Thyroid gland (tissue), 4 donors: Measurements from ENCODE around the gene MYL5. TPM values are rescaled to one million over a fixed set of nuclear protein-coding genes. Genes with fewer than 3 reads are reported as not detected.
"Not testable (repeated sequence)": the region's sequence is repeated elsewhere in the genome, so short reads cannot be mapped to it uniquely, and the experiment has no call there.

ENCODE experiments used
- DNase-seq, 2 donors: peaks; one replicate each; pipeline ENCODE4 v3.0.0-alpha.2; 2019
- H3K27ac ChIP-seq, 3 donors: fragments of 200-600 bp; sonication (generic); 1 replicate in 2 of 3; 2 replicates in 1 of 3; pipeline ENCODE4 v1.5.1; 2016 to 2019; ENCODE audit warnings: mild to moderate bottlenecking in 1 of 3, moderate library complexity in 1 of 3
- H3K27me3 ChIP-seq: fragments of 200-600 bp; sonication (generic); one replicate; pipeline ENCODE4 v1.5.1; 2019
- H3K36me3 ChIP-seq, 2 donors: fragments of 200-600 bp; sonication (generic); one replicate each; pipeline ENCODE4 v1.5.1; 2016 to 2019
- H3K4me1 ChIP-seq, 2 donors: fragments of 200-600 bp; sonication (generic); one replicate each; pipeline ENCODE4 v1.5.1; 2017 to 2019
- H3K4me3 ChIP-seq, 3 donors: fragments of 200-600 bp; sonication (generic); replicated peaks in 1 of 3; 1 replicate in 2 of 3; 2 replicates in 1 of 3; pipeline ENCODE4 v1.5.1; 2016; ENCODE audit warnings: mild to moderate bottlenecking in 1 of 3
- H3K9me3 ChIP-seq: fragments of 200-600 bp; sonication (generic); one replicate; pipeline ENCODE4 v1.5.1; 2017
- CTCF ChIP-seq, 6 experiments: fragments of 200-600 bp in 3 of 6; fragments of 450-650 bp in 3 of 6; sonication (generic) in 3 of 6; IDR thresholded peaks; one replicate each; pipeline ENCODE4 v1.5.1; 2016 to 2019; ENCODE audit warnings: antibody characterized with exemption in 6 of 6, mild to moderate bottlenecking in 2 of 6, inconsistent platforms in 1 of 6, moderate library complexity in 1 of 6
- POLR2A ChIP-seq, 2 donors: fragments of 450-650 bp; IDR thresholded peaks; one replicate each; pipeline ENCODE4 v1.6.1; 2017; ENCODE audit warnings: antibody characterized with exemption in 2 of 2, mild to moderate bottlenecking in 2 of 2, moderate library complexity in 1 of 2
- WGBS, 2 donors: methylation state at CpG; one replicate each; pipeline ENCODE4 v1.1.5; 2017; 5-methylcytosine and 5-hydroxymethylcytosine counted together
- intact Hi-C: fragments of 100-400 bp; cut with DNase I; formaldehyde crosslinking; loops from one replicate; pipeline ENCODE4 v1.15.1; 2023
- total RNA-seq, 4 donors: library from RNA; depleted of rRNA; stranded (reverse); fragments of >200 nt; gene quantifications; one replicate each; pipeline ENCODE4 v1.2.3, GENCODE V29; 2016

MYL5 gene
- total RNA-seq, 4 donors from 2014 or later, result 13.0 to 17.5 (median 14.2) TPM

- H3K36me3 ChIP-seq, result no peaks in the 10 kb centered on the region
- intact Hi-C loops, result no loop called here
- TF ChIP-seq CTCF (IDR thresholded peaks at IDR 0.05) (no peak), POLR2A (IDR thresholded peaks at IDR 0.05) (no peak)
- no peak overlapping the region for H3K4me3 ChIP-seq
- DNase-seq, result no peak
- H3K4me1 ChIP-seq, result no peaks in the 10 kb centered on the region
- H3K27me3 ChIP-seq, result no peaks in the 10 kb centered on the region
- no peaks in the 10 kb centered on the region for H3K9me3 ChIP-seq
- no peak overlapping the region for H3K27ac ChIP-seq
- 69 to 78% methylated on average over 17 to 27 of the region's 32 CpGs for WGBS, 2 donors
Observed at GRCh38 chr4:637536-638280, 36.6 kb upstream of the MYL5 start.

- intact Hi-C loops, H3K27me3 ChIP-seq, H3K4me3 ChIP-seq, H3K27ac ChIP-seq, H3K36me3 ChIP-seq, DNase-seq, H3K9me3 ChIP-seq, H3K4me1 ChIP-seq: not testable (repeated sequence)
- WGBS, 2 donors, result 89 to 90% methylated on average over 6 of the region's 6 CpGs
Observed at GRCh38 chr4:642366-642765, 32.0 kb upstream of the MYL5 start.

- TF ChIP-seq CTCF (IDR thresholded peaks at IDR 0.05) (no peak), POLR2A (IDR thresholded peaks at IDR 0.05) (no peak)
- Histone ChIP-seq H3K36me3 (no peaks in the 10 kb centered on the region), H3K9me3 (no peaks in the 10 kb centered on the region), H3K27ac (no peak overlapping the region), H3K4me3 (no peak overlapping the region), H3K4me1 (peaks cover 4% of the 10 kb centered on the region in 2 donors), H3K27me3 (no peaks in the 10 kb centered on the region)
- intact Hi-C loops, result no loop called here
- no peak for DNase-seq
- WGBS, 2 donors, result 87% methylated on average over 32 of the region's 32 CpGs
Observed at GRCh38 chr4:646460-646859, 27.9 kb upstream of the MYL5 start.

GRCh38 chr4:647481-647880 is 26.9 kb upstream of the MYL5 start:
- TF ChIP-seq POLR2A (IDR thresholded peaks at IDR 0.05) (no peak), CTCF (IDR thresholded peaks at IDR 0.05) (no peak)
- intact Hi-C loops, result no loop called here
- no peak for DNase-seq
- Histone ChIP-seq H3K27ac (no peak overlapping the region), H3K4me3 (no peak overlapping the region), H3K27me3 (no peaks in the 10 kb centered on the region), H3K4me1 (peaks cover 8% of the 10 kb centered on the region in 2 donors), H3K36me3 (no peaks in the 10 kb centered on the region), H3K9me3 (no peaks in the 10 kb centered on the region)
- WGBS, 2 donors, result 79 to 83% methylated on average over 13 of the region's 13 CpGs

GRCh38 chr4:648579-649292 is 25.6 kb upstream of the MYL5 start:
- no peak for DNase-seq
- intact Hi-C loops, result no loop called here
- WGBS, 2 donors, result 66 to 89% methylated on average over 14 to 19 of the region's 28 CpGs

More at GRCh38 chr4:648579-649292, 25.6 kb upstream of the MYL5 start:
- H3K27me3 ChIP-seq, result no peaks in the 10 kb centered on the region
- TF ChIP-seq POLR2A (IDR thresholded peaks at IDR 0.05) (no peak), CTCF (IDR thresholded peaks at IDR 0.05) (no peak)
- H3K36me3 ChIP-seq, result no peaks in the 10 kb centered on the region
- H3K27ac ChIP-seq, result no peak overlapping the region
- H3K4me1 ChIP-seq, result peaks cover 8% of the 10 kb centered on the region in 2 donors
- H3K4me3 ChIP-seq, result no peak overlapping the region
- H3K9me3 ChIP-seq, result no peaks in the 10 kb centered on the region
